AG10803 (cell line): ENCODE measurements around the gene MAPK9.
A peak's percentile ranks its signal among the peaks of the same experiment; 100 is the strongest.

Experiments
- DNase-seq: peaks from one replicate; pipeline ENCODE4 v3.0.0; 2010; ENCODE audit warnings: low read depth
- H3K4me3 ChIP-seq: 2 replicates; pipeline ENCODE4 v1.5.1; 2011; ENCODE audit warnings: mild to moderate bottlenecking, low read length, control low read depth
- CTCF ChIP-seq: conservative IDR thresholded peaks from 2 replicates; pipeline ENCODE4 v1.5.1; 2011; ENCODE audit warnings: mild to moderate bottlenecking, low read length, control low read depth, inconsistent platforms

Gene MAPK9

GRCh38 chr5:180291943-180292831, at the start of gene MAPK9:
Gene MAPK9 (minus strand): TSS chr5:180292083. CDS start chr5:180280561, 11,522 bp downstream.
- peak within 1 kb of the TSS; percentile 73 for H3K4me3 ChIP-seq
- peak; percentile 70 for DNase-seq
- TF ChIP-seq CTCF, result no peak

- no peak for DNase-seq
- no peak overlapping the region for H3K4me3 ChIP-seq
- no peak for TF ChIP-seq CTCF
These were observed 49.7 kb upstream of the MAPK9 start for GRCh38 chr5:180341595-180341994.

GRCh38 chr5:180340856-180341255, 49.0 kb upstream of the MAPK9 start:
- no peak for TF ChIP-seq CTCF
- H3K4me3 ChIP-seq, result no peak overlapping the region
- DNase-seq, result peak; percentile 43

GRCh38 chr5:180339583-180340183, 47.8 kb upstream of the MAPK9 start:
- TF ChIP-seq CTCF, result no peak
- H3K4me3 ChIP-seq, result no peak overlapping the region
- DNase-seq, result peak; percentile 40

GRCh38 chr5:180338001-180338707, 46.3 kb upstream of the MAPK9 start:
- H3K4me3 ChIP-seq, result no peak overlapping the region
- peak; percentile 38 for DNase-seq
- no peak for TF ChIP-seq CTCF

GRCh38 chr5:180336234-180337020, 44.5 kb upstream of the MAPK9 start:
- DNase-seq, result no peak
- no peak for TF ChIP-seq CTCF

More at GRCh38 chr5:180336234-180337020, 44.5 kb upstream of the MAPK9 start:
- H3K4me3 ChIP-seq, result no peak overlapping the region
